ENCODE measurements around the gene LSS. TPM values are rescaled to one million over a fixed set of nuclear protein-coding genes. Genes with fewer than 3 reads are reported as not detected.
A peak's percentile ranks its signal among the peaks of the same experiment; 100 is the strongest.

The LSS gene
- total RNA-seq, result 100 to 1,000 TPM in 1 of 2 donors, 10 to 100 TPM in 1; 78.1 to 109 TPM

DNA sequence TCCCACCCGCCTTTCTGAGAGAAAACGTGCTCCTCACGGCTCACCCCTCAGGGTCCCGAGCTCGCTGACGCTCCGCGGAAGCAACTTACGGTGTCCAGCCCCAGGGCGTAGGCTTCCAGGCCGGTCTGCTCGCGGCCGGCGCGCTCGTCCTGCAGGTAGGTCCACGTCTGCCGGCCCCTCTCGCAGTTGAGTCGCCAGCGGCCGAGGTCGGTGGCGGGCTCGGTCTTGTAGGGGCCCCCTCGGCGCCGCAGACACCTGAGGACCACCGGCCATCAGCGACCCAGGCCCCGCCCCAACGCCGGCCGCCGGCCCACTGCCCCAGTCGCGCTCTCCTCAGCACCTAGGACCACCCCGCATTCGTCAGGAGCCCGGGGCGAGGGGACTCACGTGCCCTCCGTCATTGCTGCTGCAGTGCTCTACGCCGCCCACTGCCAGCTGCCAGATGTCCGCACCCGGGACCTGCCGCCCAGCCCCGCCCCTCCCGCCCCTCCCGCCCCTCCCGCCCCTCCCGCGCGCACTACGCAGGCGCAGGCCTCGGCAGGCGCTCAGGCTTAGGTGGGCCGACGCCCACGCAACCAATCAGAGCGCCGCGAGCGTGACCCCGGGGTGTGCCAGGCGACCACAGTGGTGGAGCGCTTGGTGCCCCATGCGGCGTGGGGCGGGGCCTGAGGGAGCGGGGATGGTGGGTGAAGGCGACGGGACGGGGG is at the start of gene LSS:
LSS (minus strand) TSS at position 430 of the 707 bp plus-strand sequence; CDS start at position 401, 29 bp downstream.
- peak within 1 kb of the TSS; percentile 77 to 91 for H3K27ac ChIP-seq
- H3K9me3 ChIP-seq, result no peaks in the 10 kb centered on the region
- H3K4me3 ChIP-seq, result peak within 1 kb of the TSS; percentile 98
- DNase-seq (ENCODE audit: low spot score) (peak; percentile 93), ATAC-seq (ENCODE audit: insufficient number of reproducible peaks, low FRiP score, low read depth) (peak; percentile 67)
- H3K4me1 ChIP-seq (ENCODE audit: control insufficient read depth in 1 of 2, low read depth in 2 of 2), result peaks cover 30 to 31% of the 10 kb centered on the region in 2 donors
- TF ChIP-seq, protein P1, sequence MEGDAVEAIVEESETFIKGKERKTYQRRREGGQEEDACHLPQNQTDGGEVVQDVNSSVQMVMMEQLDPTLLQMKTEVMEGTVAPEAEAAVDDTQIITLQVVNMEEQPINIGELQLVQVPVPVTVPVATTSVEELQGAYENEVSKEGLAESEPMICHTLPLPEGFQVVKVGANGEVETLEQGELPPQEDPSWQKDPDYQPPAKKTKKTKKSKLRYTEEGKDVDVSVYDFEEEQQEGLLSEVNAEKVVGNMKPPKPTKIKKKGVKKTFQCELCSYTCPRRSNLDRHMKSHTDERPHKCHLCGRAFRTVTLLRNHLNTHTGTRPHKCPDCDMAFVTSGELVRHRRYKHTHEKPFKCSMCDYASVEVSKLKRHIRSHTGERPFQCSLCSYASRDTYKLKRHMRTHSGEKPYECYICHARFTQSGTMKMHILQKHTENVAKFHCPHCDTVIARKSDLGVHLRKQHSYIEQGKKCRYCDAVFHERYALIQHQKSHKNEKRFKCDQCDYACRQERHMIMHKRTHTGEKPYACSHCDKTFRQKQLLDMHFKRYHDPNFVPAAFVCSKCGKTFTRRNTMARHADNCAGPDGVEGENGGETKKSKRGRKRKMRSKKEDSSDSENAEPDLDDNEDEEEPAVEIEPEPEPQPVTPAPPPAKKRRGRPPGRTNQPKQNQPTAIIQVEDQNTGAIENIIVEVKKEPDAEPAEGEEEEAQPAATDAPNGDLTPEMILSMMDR (IDR thresholded peaks at IDR 0.05), result no peak
- no peaks in the 10 kb centered on the region for H3K27me3 ChIP-seq (replicated peaks; ENCODE audit: insufficient read depth)
- H3K36me3 ChIP-seq, result no peaks in the 10 kb centered on the region

DNA sequence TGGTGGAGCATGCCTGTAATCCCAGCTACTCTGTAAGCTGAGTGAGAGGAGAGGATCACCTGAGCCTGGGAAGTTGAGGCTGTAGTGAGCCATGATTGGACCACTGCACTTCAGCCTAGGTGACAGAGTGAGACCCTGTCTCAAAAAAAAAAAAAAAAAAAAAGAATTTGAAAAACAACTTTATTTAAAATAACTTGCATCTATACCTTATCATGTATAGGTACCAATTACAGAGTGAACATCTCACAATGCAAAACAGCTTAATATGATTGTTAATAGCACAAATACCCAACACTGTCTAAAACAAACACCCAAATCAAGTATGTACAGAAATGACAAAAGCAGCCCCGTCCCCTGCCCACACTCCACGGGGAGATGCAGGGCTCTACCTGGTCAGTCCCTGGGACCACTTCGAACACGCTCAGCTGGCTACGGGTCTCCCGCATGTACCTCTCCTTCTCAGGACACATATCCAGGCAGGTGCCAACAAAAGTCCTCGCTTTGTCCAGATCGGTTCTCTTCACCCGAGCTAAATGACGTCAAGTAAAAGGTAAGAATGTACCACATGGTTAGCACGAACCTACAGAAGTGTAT is 46.3 kb upstream of the LSS start:
- Histone ChIP-seq H3K27me3 (replicated peaks; ENCODE audit: insufficient read depth) (no peaks in the 10 kb centered on the region), H3K4me1 (ENCODE audit: control insufficient read depth in 1 of 2, low read depth in 2 of 2) (no peaks in the 10 kb centered on the region), H3K4me3 (no peak overlapping the region), H3K27ac (no peak overlapping the region), H3K36me3 (peaks cover 84% of the 10 kb centered on the region), H3K9me3 (no peaks in the 10 kb centered on the region)
- DNase-seq (ENCODE audit: low spot score) (no peak), ATAC-seq (ENCODE audit: insufficient number of reproducible peaks, low FRiP score, low read depth) (no peak)
- TF ChIP-seq, protein P1 (IDR thresholded peaks at IDR 0.05), result no peak

- Histone ChIP-seq H3K4me1 (ENCODE audit: control insufficient read depth in 1 of 2, low read depth in 2 of 2) (no peaks in the 10 kb centered on the region), H3K9me3 (no peaks in the 10 kb centered on the region), H3K27ac (no peak overlapping the region), H3K36me3 (peaks cover 81% of the 10 kb centered on the region), H3K27me3 (replicated peaks; ENCODE audit: insufficient read depth) (no peaks in the 10 kb centered on the region), H3K4me3 (no peak overlapping the region)
- no peak for ATAC-seq (ENCODE audit: insufficient number of reproducible peaks, low FRiP score, low read depth)
- no peak for DNase-seq (ENCODE audit: low spot score)
- TF ChIP-seq, protein P1 (IDR thresholded peaks at IDR 0.05), result no peak
These were observed 44.8 kb upstream of the LSS start for GRCh38 chr21:46273341-46273740.

- no peaks in the 10 kb centered on the region for H3K27me3 ChIP-seq (replicated peaks; ENCODE audit: insufficient read depth)
- DNase-seq (ENCODE audit: low spot score) (no peak), ATAC-seq (ENCODE audit: insufficient number of reproducible peaks, low FRiP score, low read depth) (no peak)
- H3K9me3 ChIP-seq, result no peaks in the 10 kb centered on the region
- H3K4me1 ChIP-seq (ENCODE audit: control insufficient read depth in 1 of 2, low read depth in 2 of 2), result no peaks in the 10 kb centered on the region
- no peak overlapping the region for H3K4me3 ChIP-seq
- H3K36me3 ChIP-seq, result peaks cover 83% of the 10 kb centered on the region
- TF ChIP-seq, protein P1 (IDR thresholded peaks at IDR 0.05), result no peak
- no peak overlapping the region for H3K27ac ChIP-seq
These were observed 40.9 kb upstream of the LSS start for GRCh38 chr21:46269466-46269865.

DNA sequence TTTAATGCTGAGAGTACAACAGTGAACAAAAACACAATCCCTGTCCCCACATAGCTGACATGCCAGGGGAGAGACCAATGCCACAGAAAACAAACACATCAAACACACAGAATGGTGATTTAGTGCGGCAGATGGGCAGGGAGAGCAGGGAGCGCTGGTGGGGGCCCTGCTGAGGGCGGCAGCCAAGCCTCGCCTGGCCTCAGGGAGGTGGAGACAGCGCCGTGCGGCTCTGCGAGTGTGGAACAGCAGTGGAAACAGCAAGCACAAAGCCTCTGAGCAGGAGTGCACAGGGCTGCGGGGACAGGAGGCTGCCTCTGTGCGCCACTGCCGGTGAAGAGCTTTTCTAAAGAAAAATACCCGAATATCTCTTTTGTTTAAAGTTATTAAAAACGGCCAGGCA is 39.8 kb upstream of the LSS start:
- DNase-seq (ENCODE audit: low spot score), result no peak
- Histone ChIP-seq H3K36me3 (peaks cover 82% of the 10 kb centered on the region), H3K4me1 (ENCODE audit: control insufficient read depth in 1 of 2, low read depth in 2 of 2) (no peaks in the 10 kb centered on the region), H3K27ac (no peak overlapping the region), H3K27me3 (replicated peaks; ENCODE audit: insufficient read depth) (no peaks in the 10 kb centered on the region), H3K9me3 (no peaks in the 10 kb centered on the region), H3K4me3 (no peak overlapping the region)
- TF ChIP-seq, protein P1 (IDR thresholded peaks at IDR 0.05), result no peak
- no peak for ATAC-seq (ENCODE audit: insufficient number of reproducible peaks, low FRiP score, low read depth)

Measured in thoracic aorta (tissue), 2 donors.